ENCODE data around the gene FAM193A.
"Not testable (repeated sequence)": the region's sequence is repeated elsewhere in the genome, so short reads cannot be mapped to it uniquely, and the experiment has no call there.

Gene FAM193A

DNA sequence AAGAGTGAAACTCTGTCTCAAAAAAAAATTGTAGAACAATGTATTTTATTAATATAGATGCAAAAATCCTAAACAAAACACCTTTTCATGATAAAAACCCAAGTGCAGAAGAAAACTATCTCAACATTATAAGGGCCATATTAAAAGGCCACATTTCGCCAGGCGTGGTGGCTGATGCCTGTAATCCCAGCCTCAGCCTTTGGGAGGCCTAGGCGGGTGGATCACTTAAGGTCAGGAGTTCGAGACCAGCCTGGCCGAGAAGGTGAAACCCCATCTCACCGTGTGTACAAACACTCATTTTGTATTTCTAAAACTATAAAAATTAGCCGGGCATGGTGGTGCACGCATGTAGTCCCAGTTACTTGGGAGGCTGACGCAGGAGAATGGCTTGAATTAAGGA, 9.9 kb upstream of the FAM193A start:
- DNase-seq: no peak

- DNase-seq: peak; percentile 12
These were observed 1.5 kb upstream of the FAM193A start for GRCh38 chr4:2534904-2535375.

GRCh38 chr4:2535376-2536192, 863 bp upstream of the FAM193A start:
- DNase-seq: peak; percentile 48

DNA sequence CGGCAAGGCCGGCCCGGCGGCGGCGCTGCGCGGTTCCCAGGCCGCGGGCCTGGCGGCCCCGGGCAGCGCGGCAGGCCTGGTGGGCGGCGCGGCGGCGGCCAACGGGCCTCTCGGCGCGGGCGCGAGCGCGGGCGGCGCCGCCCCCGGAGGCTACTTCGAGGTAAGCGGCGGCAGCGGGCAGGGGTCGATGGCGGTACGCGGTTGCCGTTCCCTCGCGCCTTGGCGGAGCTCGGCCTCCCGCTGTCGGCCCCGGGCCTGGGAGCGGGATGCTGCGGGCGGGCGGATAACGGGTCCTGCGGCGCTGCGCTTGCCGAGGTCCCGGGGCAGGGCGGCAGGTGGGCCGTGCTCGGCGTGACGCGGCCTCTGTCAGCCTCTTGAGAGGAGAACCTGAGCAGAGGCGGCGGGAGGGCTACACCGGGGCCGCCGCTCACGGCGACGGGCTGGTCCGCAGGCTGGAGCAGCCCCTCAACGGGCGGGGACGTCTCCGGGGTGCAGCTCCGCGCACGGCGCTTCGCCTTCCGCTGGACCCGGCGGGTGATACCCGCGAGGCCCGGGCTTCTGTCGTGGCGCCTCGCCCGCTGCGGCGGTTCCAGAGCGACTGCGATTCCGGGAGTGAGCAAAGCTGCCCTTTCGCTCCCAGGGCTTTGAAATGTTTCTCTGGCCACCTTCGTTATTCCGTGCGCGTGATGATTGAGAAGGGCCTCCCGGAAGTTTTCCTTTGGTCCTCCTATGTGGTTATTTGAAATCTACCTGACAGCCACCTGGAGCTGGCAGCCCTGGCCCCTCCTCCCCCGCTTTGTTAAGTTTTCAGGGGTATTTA, 774 bp downstream of the FAM193A start:
- DNase-seq: peak; percentile 45

- not testable (repeated sequence) for DNase-seq
These were observed 7.2 kb downstream of the FAM193A start for GRCh38 chr4:2543580-2544191.

- DNase-seq: no peak
These were observed 9.0 kb downstream of the FAM193A start for GRCh38 chr4:2545321-2546013.

DNA sequence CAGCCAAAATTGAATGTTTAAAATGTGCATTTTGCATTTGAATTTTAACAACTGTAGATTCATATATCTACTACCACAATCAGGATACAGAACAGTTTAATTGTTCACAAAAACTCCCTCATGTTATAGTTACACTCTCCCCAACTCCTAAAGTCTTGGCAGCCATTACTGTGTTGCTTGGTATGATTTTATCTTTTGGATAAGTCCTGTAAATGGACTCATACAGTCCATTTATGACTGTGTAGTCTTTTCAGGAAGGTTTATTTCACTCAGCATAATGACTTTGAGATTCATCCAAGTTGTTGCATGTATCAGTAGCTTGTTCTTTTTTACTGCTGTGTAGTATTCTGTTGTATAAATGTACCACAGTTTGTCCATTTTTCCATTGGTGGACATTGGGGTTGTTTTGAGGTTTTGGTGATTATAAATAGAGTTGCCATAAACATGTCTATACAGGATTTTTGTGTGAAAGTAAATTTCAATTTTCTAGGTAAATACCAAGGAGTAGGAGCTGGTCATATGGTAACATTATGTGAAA, 9.9 kb downstream of the FAM193A start:
- DNase-seq: no peak

DNA sequence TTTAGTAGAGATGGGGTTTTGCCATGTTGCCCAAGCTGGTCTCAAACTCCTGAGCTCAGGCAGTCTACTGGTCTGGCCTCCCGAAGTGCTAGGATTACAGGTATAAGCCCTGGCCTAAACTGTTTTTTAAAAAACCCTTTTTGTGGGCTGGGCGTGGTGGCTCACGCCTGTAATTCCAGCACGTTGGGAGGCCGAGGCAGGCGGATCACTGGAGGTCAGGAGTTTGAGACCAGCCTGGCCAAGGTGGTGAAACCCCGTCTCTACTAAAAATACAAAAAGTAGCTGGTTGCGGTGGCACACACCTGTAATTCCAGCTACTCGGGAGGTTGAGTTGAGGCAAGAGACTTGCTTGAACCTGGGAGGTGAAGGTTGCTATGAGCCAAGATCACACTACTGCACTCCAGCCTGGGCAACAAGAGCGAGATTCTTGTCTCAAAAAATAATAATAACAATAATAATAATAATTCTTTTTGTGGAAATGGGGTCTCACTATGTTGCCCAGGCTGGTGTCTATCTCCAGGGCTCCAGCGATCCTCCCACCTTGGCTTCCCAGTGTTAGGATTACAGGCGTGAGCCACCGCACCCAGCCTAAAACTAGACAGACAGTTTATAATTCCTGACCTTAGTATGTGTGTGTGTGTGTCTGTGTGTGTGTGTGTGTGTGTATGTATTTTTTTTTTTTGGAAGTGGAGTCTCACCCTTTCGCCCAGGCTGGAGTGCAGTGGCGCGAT, 10.7 kb downstream of the FAM193A start:
- DNase-seq: not testable (repeated sequence)

DNA sequence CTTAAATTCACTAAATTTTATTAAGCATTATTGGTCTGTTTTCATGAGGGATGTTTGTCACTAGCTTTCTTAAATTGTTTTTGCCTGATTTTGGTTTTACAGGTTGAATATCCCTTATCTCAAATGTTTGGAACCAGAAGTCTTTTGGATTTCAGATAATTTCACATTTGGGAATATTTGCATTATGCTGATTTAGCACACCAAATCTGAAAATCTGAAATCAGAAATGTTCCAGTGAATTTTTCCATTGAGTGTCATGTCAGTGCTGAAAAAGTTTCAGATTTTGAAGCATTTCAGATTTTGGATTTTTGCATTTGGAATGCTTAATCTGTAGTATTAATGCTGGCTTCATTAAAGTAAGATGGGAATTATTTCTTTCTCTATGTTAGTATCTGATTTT, 14.7 kb downstream of the FAM193A start:
- no peak for DNase-seq

GRCh38 chr4:2552806-2553205, 16.4 kb downstream of the FAM193A start:
- DNase-seq: no peak

DNA sequence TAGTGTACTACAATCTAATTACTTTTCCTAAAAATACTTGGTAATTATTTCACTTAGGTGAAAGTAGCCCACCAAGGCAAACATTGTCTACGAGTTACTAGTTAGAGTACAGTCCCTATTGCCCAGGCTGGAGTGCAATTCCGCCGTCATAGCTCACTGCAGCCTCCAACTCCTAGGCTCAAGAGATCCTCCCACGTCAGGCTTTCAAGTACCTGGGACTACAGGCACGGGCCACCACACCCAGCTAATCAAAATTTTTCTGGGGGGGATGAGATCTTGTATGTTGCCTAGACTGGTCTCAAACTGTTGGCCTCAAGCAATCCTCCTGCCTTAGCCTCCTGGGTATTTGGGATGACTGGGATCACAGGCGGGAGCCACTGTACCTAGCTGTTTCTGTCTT, 21.9 kb downstream of the FAM193A start:
- DNase-seq: no peak

- no peak for DNase-seq
These were observed 23.7 kb downstream of the FAM193A start for GRCh38 chr4:2560167-2560566.

DNA sequence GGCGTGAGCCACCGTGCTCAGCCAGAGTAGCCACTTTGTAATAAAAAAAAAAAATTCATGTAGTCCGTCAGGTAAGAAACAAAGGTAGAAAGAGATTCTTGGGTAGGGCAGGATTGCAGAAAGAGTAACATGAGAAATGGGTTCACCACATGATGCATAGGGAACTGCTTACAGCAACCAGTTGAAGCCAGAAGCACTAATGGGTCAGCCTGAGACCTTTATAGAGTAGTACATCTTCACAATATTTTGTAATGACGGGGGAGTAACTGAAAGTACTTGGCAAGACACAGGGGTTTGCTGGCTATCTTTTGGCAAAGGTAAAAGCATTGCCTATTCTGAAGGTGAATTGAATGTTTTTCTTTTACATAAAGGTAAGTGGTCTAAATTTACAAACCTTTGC, 29.1 kb downstream of the FAM193A start:
- no peak for DNase-seq

- no peak for DNase-seq
These were observed 33.6 kb downstream of the FAM193A start for GRCh38 chr4:2570036-2570435.

DNA sequence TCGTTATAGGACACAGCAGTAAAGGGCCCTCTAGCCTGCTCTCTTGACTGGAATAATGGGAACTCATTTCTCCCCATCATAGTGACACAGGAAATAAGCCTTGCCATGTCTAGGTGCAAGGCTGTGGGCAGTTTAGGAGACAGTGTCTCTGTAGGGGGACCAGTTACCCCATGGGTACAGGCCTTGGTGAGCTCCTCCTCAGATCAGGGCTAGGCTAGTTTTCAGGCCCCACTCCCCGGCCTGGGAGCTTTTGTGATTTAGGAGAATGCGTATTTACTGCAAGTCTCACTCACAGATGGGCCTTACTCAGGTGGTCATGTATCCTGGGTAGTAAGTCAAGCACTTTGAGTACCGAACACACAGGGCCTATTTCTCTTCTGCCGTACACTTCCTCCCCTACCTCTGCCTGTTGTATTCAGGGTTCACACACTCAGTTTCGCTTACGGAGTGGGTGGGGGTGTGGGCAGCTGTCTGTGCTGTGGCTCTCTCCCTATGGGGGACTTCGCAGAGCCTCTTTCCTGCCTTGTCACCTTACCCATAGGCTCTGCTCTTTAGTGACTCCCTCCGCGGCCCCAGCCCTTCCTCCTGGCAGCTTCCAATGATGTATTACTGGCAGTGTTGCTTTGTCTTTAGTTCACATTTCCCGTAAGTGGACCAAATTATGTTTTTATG, 34.2 kb downstream of the FAM193A start:
- no peak for DNase-seq

DNA sequence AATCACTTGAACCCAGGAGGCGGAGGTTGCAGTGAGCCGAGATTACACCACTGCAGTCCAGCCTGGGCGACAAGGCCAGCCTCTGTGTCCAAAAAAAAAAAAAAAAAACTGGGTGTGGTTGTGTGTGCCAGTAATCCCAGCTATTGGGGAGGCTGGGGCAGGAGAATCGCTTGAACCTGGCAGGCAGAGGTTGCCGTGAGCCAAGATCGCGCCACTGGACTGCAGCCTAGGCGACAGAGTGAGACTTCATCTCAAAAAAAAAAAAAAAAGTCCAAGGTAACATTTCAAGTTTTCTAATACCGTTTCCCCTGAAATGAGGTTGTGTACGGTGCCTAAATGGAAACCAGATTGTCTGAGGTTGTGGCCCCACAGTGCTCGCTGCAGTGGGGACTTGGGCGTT, 35.6 kb downstream of the FAM193A start:
- no peak for DNase-seq

DNA sequence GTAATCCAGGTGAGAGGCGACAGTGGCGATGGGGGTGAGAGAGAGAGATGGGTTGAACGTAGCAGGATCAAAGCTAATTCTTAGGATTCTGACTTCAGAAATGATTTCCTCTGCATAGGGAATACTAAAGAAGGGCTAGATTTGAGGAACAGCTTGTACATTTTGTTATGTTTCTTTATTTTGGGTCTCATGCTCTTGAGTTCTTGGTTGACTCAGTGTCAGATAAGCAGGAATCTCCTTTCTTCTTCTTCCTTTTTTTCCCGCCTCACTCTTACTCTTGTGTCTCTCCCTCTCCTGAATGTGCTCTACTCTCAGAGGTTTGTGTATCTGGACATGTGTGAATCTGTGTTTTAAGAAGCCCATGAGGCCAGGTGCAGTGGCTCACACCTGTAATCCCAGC, 36.4 kb downstream of the FAM193A start:
- no peak for DNase-seq

- no peak for DNase-seq
These were observed 37.6 kb downstream of the FAM193A start for GRCh38 chr4:2574009-2574408.

GRCh38 chr4:2574863-2575262, 38.4 kb downstream of the FAM193A start:
- DNase-seq: no peak

DNA sequence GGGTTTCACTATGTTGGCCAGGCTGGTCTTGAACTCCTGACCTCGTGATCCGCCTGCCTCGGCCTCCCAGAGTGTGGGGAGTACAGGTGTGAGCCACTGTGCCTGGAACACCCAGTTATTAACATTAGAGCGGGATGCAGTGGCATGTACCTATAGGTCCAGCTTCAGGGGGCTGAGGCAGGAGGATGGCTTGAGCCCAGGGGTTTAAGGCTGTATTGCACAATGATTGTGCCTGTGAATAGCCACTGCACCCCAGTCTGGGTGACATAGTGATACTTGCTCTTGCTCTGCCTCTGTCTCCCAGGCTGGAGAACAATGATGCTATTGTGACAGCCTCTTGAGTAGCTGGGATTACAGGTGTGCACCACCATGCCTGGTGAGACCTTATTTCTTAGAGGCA, 39.8 kb downstream of the FAM193A start:
- no peak for DNase-seq

- no peak for DNase-seq
These were observed 41.7 kb downstream of the FAM193A start for GRCh38 chr4:2578106-2578505.
